GM23338 (cell line): ENCODE measurements around the gene ACSL3. TPM values are rescaled to one million over a fixed set of nuclear protein-coding genes. Genes with fewer than 3 reads are reported as not detected.
A peak's percentile ranks its signal among the peaks of the same experiment; 100 is the strongest.
"Not testable (repeated sequence)": the region's sequence is repeated elsewhere in the genome, so short reads cannot be mapped to it uniquely, and the experiment has no call there.

Experiments used
- ATAC-seq: fragments of 200-7000 bp; cut with Tn5 transposase; 3 replicates; pipeline ENCODE4 v1.9.1; 2020
- DNase-seq: peaks from one replicate; pipeline ENCODE4 v3.0.0-alpha.2; 2015; ENCODE audit warnings: low spot score
- H2AFZ ChIP-seq: fragments of 200-600 bp; sonication (generic); 2 replicates; pipeline ENCODE4 v1.8.0; 2016; ENCODE audit warnings: antibody characterized with exemption, mild to moderate bottlenecking, moderate library complexity
- H3F3A ChIP-seq: fragments of 200-600 bp; sonication (generic); replicated peaks from 2 replicates; pipeline ENCODE4 v1.8.0; 2017; ENCODE audit warnings: antibody characterized with exemption, mixed run types, low read depth
- H3K27ac ChIP-seq: fragments of 200-600 bp; sonication (generic); 2 replicates; pipeline ENCODE4 v1.6.1; 2016; ENCODE audit warnings: low read depth
- H3K27me3 ChIP-seq: fragments of 200-600 bp; sonication (generic); 2 replicates; pipeline ENCODE4 v1.8.0; 2016; ENCODE audit warnings: mild to moderate bottlenecking, mixed run types, moderate library complexity; ENCODE audit not compliant: insufficient read depth
- H3K36me3 ChIP-seq: fragments of 200-600 bp; sonication (generic); 2 replicates; pipeline ENCODE4 v1.8.0; 2016; ENCODE audit warnings: mild to moderate bottlenecking; ENCODE audit not compliant: insufficient read depth
- H3K4me1 ChIP-seq: fragments of 200-600 bp; sonication (generic); 2 replicates; pipeline ENCODE4 v1.8.0; 2016; ENCODE audit warnings: mild to moderate bottlenecking, moderate library complexity; ENCODE audit not compliant: insufficient read depth
- H3K4me2 ChIP-seq: fragments of 200-600 bp; sonication (generic); 2 replicates; pipeline ENCODE4 v1.7.1; 2017; ENCODE audit warnings: mixed run types
- H3K4me3 ChIP-seq: fragments of 200-600 bp; sonication (generic); 2 replicates; pipeline ENCODE4 v1.6.1; 2016; ENCODE audit warnings: mixed run types
- H3K79me2 ChIP-seq: fragments of 200-600 bp; sonication (generic); replicated peaks from 2 replicates; pipeline ENCODE4 v1.8.0; 2017; ENCODE audit warnings: mild to moderate bottlenecking; ENCODE audit not compliant: insufficient read depth
- H3K9me2 ChIP-seq: fragments of 200-600 bp; sonication (generic); 2 replicates; pipeline ENCODE4 v1.8.0; 2017; ENCODE audit not compliant: insufficient read depth
- H4K20me1 ChIP-seq: fragments of 200-600 bp; sonication (generic); replicated peaks from 2 replicates; pipeline ENCODE4 v1.8.0; 2017; ENCODE audit warnings: mild to moderate bottlenecking; ENCODE audit not compliant: insufficient read depth
- H3K27ac Mint-ChIP-seq: 2 replicates; pipeline ENCODE4 v1.8.0; 2020; ENCODE audit warnings: inconsistent platforms, mild to moderate bottlenecking, moderate library complexity, mixed read lengths
- H3K27me3 Mint-ChIP-seq: 3 replicates; pipeline ENCODE4 v1.8.0; 2022; ENCODE audit warnings: low read depth, mild to moderate bottlenecking, moderate library complexity, mixed read lengths, inconsistent platforms; ENCODE audit not compliant: insufficient read depth, poor library complexity
- H3K36me3 Mint-ChIP-seq: 3 replicates; pipeline ENCODE4 v1.8.0; 2021; ENCODE audit warnings: low read depth, mild to moderate bottlenecking, inconsistent platforms, moderate library complexity, mixed read lengths
- H3K4me1 Mint-ChIP-seq: 3 replicates; pipeline ENCODE4 v1.8.0; 2020; ENCODE audit warnings: mild to moderate bottlenecking, inconsistent platforms, mixed read lengths
- H3K4me3 Mint-ChIP-seq: 3 replicates; pipeline ENCODE4 v1.8.0; 2021; ENCODE audit warnings: moderate library complexity, mild to moderate bottlenecking, inconsistent platforms, mixed read lengths
- H3K9me3 Mint-ChIP-seq: 3 replicates; pipeline ENCODE4 v1.8.0; 2020; ENCODE audit warnings: moderate library complexity, mild to moderate bottlenecking, inconsistent platforms, mixed read lengths
- EZH2 ChIP-seq: fragments of 200-600 bp; sonication (generic); IDR thresholded peaks from one replicate; pipeline ENCODE4 v1.8.0; 2017; ENCODE audit warnings: antibody characterized with exemption, mild to moderate bottlenecking, low read depth; ENCODE audit not compliant: unreplicated experiment
- EZH2phosphoT487 ChIP-seq: fragments of 200-600 bp; sonication (generic); IDR thresholded peaks from one replicate; pipeline ENCODE4 v1.8.1; 2018; ENCODE audit warnings: antibody characterized with exemption; ENCODE audit not compliant: unreplicated experiment
- JUNB ChIP-seq: IDR thresholded peaks from one replicate; pipeline ENCODE4 v1.6.1; 2016; ENCODE audit warnings: antibody characterized with exemption; ENCODE audit not compliant: unreplicated experiment
- NANOG ChIP-seq: IDR thresholded peaks from 2 replicates; pipeline ENCODE4 v1.6.1; 2016; ENCODE audit warnings: antibody characterized with exemption, borderline replicate concordance
- POLR2AphosphoS5 ChIP-seq: IDR thresholded peaks from 2 replicates; pipeline ENCODE4 v1.6.1; 2016; ENCODE audit warnings: antibody characterized with exemption, low read depth
- STAT1 ChIP-seq: IDR thresholded peaks from one replicate; pipeline ENCODE4 v1.6.1; 2016; ENCODE audit warnings: antibody characterized with exemption; ENCODE audit not compliant: unreplicated experiment
- ZNF114 ChIP-seq: fragments of 250-450 bp; sonication (Bioruptor Pico); IDR thresholded peaks from 2 replicates; pipeline ENCODE4 v1.5.0; 2020; ENCODE audit warnings: mild to moderate bottlenecking, moderate library complexity
- ZNF331 ChIP-seq: fragments of 250-450 bp; sonication (Bioruptor Pico); IDR thresholded peaks from 2 replicates; pipeline ENCODE4 v1.5.0; 2020; ENCODE audit warnings: low read depth, mild to moderate bottlenecking, moderate library complexity
- polyA plus RNA-seq: library from polyadenylated mRNA; unstranded; fragments of >200 nt; fragmentation: Nextera tagmentation; extraction: Ambion mirVana; gene quantifications from 2 replicates; pipeline ENCODE4 v1.2.1, GENCODE V29; 2016
- total RNA-seq: library from RNA; depleted of rRNA; stranded (reverse); fragments of >200 nt; shearing (Covaris generic); gene quantifications from 2 replicates; pipeline ENCODE4 v1.2.3, GENCODE V29; 2014
- TF ChIP-seq, protein P1 (sequence below): IDR thresholded peaks from one replicate; pipeline ENCODE4 v1.6.1; 2018; ENCODE audit warnings: antibody characterized with exemption; ENCODE audit not compliant: unreplicated experiment
- TF ChIP-seq, protein P2 (sequence below), 2 experiments: fragments of 200-600 bp in 1 of 2; sonication (generic) in 1 of 2; conservative IDR thresholded peaks; 2 replicates each; pipeline versions ENCODE4 v1.5.1 to v1.6.1; 2016 to 2017; ENCODE audit warnings: antibody characterized with exemption in 2 of 2, low read depth in 2 of 2, mild to moderate bottlenecking in 2 of 2, moderate library complexity in 1 of 2

Gene ACSL3
- total and polyA plus RNA-seq, 2 experiments from 2014 or later = 55.3 to 130 TPM

DNA sequence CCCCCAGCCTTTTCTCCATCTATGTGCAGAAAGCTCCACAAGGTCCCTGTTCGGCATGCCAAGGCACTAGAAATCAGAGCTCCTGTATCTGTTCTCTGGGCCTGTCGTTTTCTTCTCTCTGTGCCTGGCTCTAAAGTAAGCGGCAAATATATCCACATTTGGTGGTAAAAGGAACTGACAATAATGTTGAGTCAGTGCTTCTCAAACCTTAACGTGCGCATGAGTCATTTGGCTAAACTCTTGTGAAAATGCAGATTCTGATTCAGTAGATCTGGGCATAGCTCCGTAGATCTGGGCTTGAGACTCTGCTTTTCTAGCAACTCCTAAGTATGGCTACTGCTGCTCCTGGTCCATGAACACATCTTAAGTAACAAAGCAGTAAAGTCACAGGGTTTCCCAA lies 16.5 kb upstream of the ACSL3 start:
- H3K27ac Mint-ChIP-seq = no peak overlapping the region

DNA sequence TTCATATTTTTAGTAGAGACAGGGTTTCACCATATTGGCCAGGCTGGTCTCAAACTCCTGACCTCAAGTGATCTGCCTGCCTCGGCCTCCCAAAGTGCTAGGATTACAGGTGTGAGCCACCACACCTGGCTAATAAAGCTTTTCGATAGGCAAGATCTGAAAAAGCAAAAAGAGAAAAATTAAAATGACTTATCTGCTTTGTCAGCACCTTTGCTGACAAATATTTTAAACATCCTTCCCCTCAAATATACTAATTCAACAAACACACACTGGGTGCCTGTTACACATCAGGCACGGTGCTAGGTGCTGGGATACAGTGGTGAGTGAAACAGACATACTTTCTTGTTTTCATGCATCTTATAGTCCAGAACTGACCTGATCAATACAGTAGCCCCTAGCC lies 15.5 kb upstream of the ACSL3 start:
- not testable (repeated sequence) for H3K9me3 Mint-ChIP-seq, H3K27me3 ChIP-seq, DNase-seq, H3F3A ChIP-seq, H3K79me2 ChIP-seq, H3K4me3 Mint-ChIP-seq, H3K36me3 Mint-ChIP-seq, H3K4me2 ChIP-seq, H3K27ac Mint-ChIP-seq, H3K27me3 Mint-ChIP-seq, ATAC-seq, H3K36me3 ChIP-seq, H2AFZ ChIP-seq, H3K9me2 ChIP-seq, H3K4me1 ChIP-seq, H3K4me3 ChIP-seq, H4K20me1 ChIP-seq, H3K27ac ChIP-seq, H3K4me1 Mint-ChIP-seq

More for the DNA sequence above, 16.5 kb upstream of the ACSL3 start:
- H3K79me2 ChIP-seq = no peaks in the 10 kb centered on the region
- H3K36me3 ChIP-seq = no peaks in the 10 kb centered on the region
- no peak overlapping the region for H3K4me2 ChIP-seq
- H3K4me1 Mint-ChIP-seq = no peaks in the 10 kb centered on the region
- no peaks in the 10 kb centered on the region for H3K9me2 ChIP-seq
- no peak overlapping the region for H3K4me3 Mint-ChIP-seq
- H2AFZ ChIP-seq = peak overlapping the region; percentile 89
- no peaks in the 10 kb centered on the region for H3K4me1 ChIP-seq
- ATAC-seq (no peak), DNase-seq (no peak)
- H4K20me1 ChIP-seq = no peaks in the 10 kb centered on the region
- H3K36me3 Mint-ChIP-seq = no peaks in the 10 kb centered on the region
- H3K9me3 Mint-ChIP-seq = no peaks in the 10 kb centered on the region
- H3K27me3 Mint-ChIP-seq = peaks cover 2% of the 10 kb centered on the region
- H3K27me3 ChIP-seq = no peaks in the 10 kb centered on the region
- no peak for TF ChIP-seq JUNB
- no peak for TF ChIP-seq NANOG
- TF ChIP-seq, protein P1, sequence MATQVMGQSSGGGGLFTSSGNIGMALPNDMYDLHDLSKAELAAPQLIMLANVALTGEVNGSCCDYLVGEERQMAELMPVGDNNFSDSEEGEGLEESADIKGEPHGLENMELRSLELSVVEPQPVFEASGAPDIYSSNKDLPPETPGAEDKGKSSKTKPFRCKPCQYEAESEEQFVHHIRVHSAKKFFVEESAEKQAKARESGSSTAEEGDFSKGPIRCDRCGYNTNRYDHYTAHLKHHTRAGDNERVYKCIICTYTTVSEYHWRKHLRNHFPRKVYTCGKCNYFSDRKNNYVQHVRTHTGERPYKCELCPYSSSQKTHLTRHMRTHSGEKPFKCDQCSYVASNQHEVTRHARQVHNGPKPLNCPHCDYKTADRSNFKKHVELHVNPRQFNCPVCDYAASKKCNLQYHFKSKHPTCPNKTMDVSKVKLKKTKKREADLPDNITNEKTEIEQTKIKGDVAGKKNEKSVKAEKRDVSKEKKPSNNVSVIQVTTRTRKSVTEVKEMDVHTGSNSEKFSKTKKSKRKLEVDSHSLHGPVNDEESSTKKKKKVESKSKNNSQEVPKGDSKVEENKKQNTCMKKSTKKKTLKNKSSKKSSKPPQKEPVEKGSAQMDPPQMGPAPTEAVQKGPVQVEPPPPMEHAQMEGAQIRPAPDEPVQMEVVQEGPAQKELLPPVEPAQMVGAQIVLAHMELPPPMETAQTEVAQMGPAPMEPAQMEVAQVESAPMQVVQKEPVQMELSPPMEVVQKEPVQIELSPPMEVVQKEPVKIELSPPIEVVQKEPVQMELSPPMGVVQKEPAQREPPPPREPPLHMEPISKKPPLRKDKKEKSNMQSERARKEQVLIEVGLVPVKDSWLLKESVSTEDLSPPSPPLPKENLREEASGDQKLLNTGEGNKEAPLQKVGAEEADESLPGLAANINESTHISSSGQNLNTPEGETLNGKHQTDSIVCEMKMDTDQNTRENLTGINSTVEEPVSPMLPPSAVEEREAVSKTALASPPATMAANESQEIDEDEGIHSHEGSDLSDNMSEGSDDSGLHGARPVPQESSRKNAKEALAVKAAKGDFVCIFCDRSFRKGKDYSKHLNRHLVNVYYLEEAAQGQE = no peak
- no peak for TF ChIP-seq ZNF114 (CRISPR knock-in tag)
- no peak for TF ChIP-seq ZNF331
- no peak for TF ChIP-seq POLR2AphosphoS5
- no peak for TF ChIP-seq EZH2
- no peak for TF ChIP-seq STAT1
- no peaks in the 10 kb centered on the region for H3F3A ChIP-seq
- H3K27ac ChIP-seq = no peak overlapping the region
- no peak overlapping the region for H3K4me3 ChIP-seq

DNA sequence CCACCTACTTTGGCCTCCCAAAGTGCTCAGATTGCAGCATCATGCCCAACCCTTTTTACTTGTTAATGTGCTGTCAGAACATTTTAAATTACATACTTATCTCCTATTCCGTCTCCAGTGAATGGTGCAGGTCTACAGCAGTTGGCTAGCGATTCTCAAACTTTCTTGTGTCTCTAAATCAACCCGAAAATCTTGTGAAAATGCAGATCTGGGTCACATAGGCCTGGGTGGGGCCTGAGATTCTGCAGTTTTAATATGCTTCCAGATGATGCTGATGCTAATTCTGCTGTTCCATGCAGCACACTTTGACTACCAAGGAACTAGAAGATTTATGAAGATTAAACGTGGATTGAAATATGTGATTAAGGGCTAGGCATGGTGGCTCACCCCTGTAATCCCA lies 14.8 kb upstream of the ACSL3 start:
- no peaks in the 10 kb centered on the region for H3K9me3 Mint-ChIP-seq
- no peak overlapping the region for H3K27ac ChIP-seq
- H3K36me3 Mint-ChIP-seq = no peaks in the 10 kb centered on the region
- no peak overlapping the region for H3K4me3 Mint-ChIP-seq
- no peaks in the 10 kb centered on the region for H3F3A ChIP-seq
- no peaks in the 10 kb centered on the region for H3K4me1 ChIP-seq
- H3K4me3 ChIP-seq = no peak overlapping the region
- no peaks in the 10 kb centered on the region for H3K27me3 ChIP-seq
- DNase-seq (no peak), ATAC-seq (no peak)
- no peak overlapping the region for H3K27ac Mint-ChIP-seq
- H3K4me2 ChIP-seq = no peak overlapping the region
- peaks cover 2% of the 10 kb centered on the region for H3K27me3 Mint-ChIP-seq
- H4K20me1 ChIP-seq = no peaks in the 10 kb centered on the region
- H3K79me2 ChIP-seq = no peaks in the 10 kb centered on the region
- TF ChIP-seq, protein P1 = no peak
- TF ChIP-seq ZNF331 (no peak), EZH2phosphoT487 (no peak), EZH2 (no peak), POLR2AphosphoS5 (no peak), ZNF114 (CRISPR knock-in tag) (no peak), NANOG (no peak)
- TF ChIP-seq, protein P2, sequence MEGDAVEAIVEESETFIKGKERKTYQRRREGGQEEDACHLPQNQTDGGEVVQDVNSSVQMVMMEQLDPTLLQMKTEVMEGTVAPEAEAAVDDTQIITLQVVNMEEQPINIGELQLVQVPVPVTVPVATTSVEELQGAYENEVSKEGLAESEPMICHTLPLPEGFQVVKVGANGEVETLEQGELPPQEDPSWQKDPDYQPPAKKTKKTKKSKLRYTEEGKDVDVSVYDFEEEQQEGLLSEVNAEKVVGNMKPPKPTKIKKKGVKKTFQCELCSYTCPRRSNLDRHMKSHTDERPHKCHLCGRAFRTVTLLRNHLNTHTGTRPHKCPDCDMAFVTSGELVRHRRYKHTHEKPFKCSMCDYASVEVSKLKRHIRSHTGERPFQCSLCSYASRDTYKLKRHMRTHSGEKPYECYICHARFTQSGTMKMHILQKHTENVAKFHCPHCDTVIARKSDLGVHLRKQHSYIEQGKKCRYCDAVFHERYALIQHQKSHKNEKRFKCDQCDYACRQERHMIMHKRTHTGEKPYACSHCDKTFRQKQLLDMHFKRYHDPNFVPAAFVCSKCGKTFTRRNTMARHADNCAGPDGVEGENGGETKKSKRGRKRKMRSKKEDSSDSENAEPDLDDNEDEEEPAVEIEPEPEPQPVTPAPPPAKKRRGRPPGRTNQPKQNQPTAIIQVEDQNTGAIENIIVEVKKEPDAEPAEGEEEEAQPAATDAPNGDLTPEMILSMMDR (conservative IDR thresholded peaks at IDR 0.05; ENCODE audit: low read depth in 2 of 2) = no peak
- no peaks in the 10 kb centered on the region for H3K4me1 Mint-ChIP-seq
- H2AFZ ChIP-seq = no peak overlapping the region; the same call in 1 of the 2 replicates
- no peaks in the 10 kb centered on the region for H3K36me3 ChIP-seq
- H3K9me2 ChIP-seq = no peaks in the 10 kb centered on the region
